ENCODE measurements around the gene TCEAL7.

DNA sequence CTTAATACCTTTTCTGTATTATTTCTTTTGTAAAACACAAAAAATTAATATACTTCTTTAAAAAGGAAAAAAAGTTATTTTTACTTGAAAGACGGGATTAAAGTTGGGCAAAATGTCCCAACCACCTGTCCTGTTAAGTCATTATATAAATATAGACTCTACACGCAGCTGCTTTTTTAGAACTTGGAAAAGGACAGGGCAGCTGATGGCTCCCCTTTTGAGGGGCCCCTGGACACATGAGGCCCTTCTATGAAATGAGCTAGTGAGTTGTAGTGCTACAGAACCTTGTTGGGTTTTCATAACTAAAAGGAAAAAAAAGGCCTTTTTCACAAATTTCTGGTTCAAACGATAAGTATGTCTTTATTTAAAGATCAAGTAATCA lies 18.6 kb upstream of the TCEAL7 start:
- TF ChIP-seq POLR2AphosphoS5 (IDR thresholded peaks at IDR 0.05; ENCODE audit: low read depth, low read length) (no peak), FOSL2 (CRISPR knock-in tag; IDR thresholded peaks at IDR 0.05) (no peak), JUND (CRISPR knock-in tag; IDR thresholded peaks at IDR 0.05) (no peak), TCF12 (IDR thresholded peaks at IDR 0.05) (no peak), TCF12 (CRISPR knock-in tag; IDR thresholded peaks at IDR 0.05) (no peak)

Data from HepG2 (cell line).